ENCODE data around the gene CATSPERB. TPM values are rescaled to one million over a fixed set of nuclear protein-coding genes. Genes with fewer than 3 reads are reported as not detected.

CATSPERB gene
- total and polyA plus RNA-seq, 2 experiments from 2014 or later: 0.27 to 0.38 TPM

DNA sequence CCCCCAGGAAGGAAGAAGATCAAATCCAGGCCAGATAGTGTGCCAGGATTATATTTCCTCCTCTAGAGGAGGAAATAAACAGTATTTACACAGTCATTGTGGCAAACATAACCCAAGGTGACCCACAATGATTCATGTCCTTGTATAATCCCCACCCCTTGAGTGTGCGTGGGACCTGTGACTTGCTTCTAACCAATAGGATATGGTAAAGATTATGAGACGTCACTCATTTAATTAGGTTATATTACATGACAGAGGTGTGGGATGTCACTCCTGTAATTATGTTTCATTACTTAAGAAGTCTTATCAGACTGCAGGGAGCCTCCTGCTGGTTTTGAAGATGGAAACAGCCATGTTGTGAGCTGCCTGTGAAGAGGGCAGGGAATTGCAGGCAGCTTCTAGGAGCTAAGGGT, 12.2 kb upstream of the CATSPERB start:
- Mint-ChIP-seq H3K4me3 (no peak overlapping the region), H3K9me3 (no peaks in the 10 kb centered on the region), H3K36me3 (ENCODE audit: low read depth) (no peaks in the 10 kb centered on the region), H3K27ac (no peak overlapping the region), H3K4me1 (no peaks in the 10 kb centered on the region), H3K27me3 (ENCODE audit: insufficient read depth, low read depth, poor library complexity) (no peaks in the 10 kb centered on the region)
- ATAC-seq: no peak
- H3K4me1 ChIP-seq (ENCODE audit: insufficient read depth): no peaks in the 10 kb centered on the region
- TF ChIP-seq, protein P1, sequence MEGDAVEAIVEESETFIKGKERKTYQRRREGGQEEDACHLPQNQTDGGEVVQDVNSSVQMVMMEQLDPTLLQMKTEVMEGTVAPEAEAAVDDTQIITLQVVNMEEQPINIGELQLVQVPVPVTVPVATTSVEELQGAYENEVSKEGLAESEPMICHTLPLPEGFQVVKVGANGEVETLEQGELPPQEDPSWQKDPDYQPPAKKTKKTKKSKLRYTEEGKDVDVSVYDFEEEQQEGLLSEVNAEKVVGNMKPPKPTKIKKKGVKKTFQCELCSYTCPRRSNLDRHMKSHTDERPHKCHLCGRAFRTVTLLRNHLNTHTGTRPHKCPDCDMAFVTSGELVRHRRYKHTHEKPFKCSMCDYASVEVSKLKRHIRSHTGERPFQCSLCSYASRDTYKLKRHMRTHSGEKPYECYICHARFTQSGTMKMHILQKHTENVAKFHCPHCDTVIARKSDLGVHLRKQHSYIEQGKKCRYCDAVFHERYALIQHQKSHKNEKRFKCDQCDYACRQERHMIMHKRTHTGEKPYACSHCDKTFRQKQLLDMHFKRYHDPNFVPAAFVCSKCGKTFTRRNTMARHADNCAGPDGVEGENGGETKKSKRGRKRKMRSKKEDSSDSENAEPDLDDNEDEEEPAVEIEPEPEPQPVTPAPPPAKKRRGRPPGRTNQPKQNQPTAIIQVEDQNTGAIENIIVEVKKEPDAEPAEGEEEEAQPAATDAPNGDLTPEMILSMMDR (conservative IDR thresholded peaks at IDR 0.05; ENCODE audit: low read depth in 2 of 2): no peak
- TF ChIP-seq CREB1 (CRISPR knock-in tag; IDR thresholded peaks at IDR 0.05; ENCODE audit: low read depth) (no peak), NANOG (IDR thresholded peaks at IDR 0.05; ENCODE audit: borderline replicate concordance) (no peak), ZNF114 (CRISPR knock-in tag; IDR thresholded peaks at IDR 0.05) (no peak), EZH2 (IDR thresholded peaks at IDR 0.05; ENCODE audit: low read depth, unreplicated experiment) (no peak), POLR2AphosphoS5 (IDR thresholded peaks at IDR 0.05; ENCODE audit: low read depth) (no peak), ZNF331 (CRISPR knock-in tag; IDR thresholded peaks at IDR 0.05; ENCODE audit: low read depth) (no peak), JUNB (IDR thresholded peaks at IDR 0.05; ENCODE audit: unreplicated experiment) (no peak), STAT1 (IDR thresholded peaks at IDR 0.05; ENCODE audit: unreplicated experiment) (no peak), EZH2phosphoT487 (IDR thresholded peaks at IDR 0.05; ENCODE audit: unreplicated experiment) (no peak)
- TF ChIP-seq, protein P2, sequence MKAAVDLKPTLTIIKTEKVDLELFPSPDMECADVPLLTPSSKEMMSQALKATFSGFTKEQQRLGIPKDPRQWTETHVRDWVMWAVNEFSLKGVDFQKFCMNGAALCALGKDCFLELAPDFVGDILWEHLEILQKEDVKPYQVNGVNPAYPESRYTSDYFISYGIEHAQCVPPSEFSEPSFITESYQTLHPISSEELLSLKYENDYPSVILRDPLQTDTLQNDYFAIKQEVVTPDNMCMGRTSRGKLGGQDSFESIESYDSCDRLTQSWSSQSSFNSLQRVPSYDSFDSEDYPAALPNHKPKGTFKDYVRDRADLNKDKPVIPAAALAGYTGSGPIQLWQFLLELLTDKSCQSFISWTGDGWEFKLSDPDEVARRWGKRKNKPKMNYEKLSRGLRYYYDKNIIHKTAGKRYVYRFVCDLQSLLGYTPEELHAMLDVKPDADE (IDR thresholded peaks at IDR 0.05): no peak
- TF ChIP-seq, protein P3, sequence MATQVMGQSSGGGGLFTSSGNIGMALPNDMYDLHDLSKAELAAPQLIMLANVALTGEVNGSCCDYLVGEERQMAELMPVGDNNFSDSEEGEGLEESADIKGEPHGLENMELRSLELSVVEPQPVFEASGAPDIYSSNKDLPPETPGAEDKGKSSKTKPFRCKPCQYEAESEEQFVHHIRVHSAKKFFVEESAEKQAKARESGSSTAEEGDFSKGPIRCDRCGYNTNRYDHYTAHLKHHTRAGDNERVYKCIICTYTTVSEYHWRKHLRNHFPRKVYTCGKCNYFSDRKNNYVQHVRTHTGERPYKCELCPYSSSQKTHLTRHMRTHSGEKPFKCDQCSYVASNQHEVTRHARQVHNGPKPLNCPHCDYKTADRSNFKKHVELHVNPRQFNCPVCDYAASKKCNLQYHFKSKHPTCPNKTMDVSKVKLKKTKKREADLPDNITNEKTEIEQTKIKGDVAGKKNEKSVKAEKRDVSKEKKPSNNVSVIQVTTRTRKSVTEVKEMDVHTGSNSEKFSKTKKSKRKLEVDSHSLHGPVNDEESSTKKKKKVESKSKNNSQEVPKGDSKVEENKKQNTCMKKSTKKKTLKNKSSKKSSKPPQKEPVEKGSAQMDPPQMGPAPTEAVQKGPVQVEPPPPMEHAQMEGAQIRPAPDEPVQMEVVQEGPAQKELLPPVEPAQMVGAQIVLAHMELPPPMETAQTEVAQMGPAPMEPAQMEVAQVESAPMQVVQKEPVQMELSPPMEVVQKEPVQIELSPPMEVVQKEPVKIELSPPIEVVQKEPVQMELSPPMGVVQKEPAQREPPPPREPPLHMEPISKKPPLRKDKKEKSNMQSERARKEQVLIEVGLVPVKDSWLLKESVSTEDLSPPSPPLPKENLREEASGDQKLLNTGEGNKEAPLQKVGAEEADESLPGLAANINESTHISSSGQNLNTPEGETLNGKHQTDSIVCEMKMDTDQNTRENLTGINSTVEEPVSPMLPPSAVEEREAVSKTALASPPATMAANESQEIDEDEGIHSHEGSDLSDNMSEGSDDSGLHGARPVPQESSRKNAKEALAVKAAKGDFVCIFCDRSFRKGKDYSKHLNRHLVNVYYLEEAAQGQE (IDR thresholded peaks at IDR 0.05; ENCODE audit: unreplicated experiment): no peak
- TF ChIP-seq, protein P4, sequence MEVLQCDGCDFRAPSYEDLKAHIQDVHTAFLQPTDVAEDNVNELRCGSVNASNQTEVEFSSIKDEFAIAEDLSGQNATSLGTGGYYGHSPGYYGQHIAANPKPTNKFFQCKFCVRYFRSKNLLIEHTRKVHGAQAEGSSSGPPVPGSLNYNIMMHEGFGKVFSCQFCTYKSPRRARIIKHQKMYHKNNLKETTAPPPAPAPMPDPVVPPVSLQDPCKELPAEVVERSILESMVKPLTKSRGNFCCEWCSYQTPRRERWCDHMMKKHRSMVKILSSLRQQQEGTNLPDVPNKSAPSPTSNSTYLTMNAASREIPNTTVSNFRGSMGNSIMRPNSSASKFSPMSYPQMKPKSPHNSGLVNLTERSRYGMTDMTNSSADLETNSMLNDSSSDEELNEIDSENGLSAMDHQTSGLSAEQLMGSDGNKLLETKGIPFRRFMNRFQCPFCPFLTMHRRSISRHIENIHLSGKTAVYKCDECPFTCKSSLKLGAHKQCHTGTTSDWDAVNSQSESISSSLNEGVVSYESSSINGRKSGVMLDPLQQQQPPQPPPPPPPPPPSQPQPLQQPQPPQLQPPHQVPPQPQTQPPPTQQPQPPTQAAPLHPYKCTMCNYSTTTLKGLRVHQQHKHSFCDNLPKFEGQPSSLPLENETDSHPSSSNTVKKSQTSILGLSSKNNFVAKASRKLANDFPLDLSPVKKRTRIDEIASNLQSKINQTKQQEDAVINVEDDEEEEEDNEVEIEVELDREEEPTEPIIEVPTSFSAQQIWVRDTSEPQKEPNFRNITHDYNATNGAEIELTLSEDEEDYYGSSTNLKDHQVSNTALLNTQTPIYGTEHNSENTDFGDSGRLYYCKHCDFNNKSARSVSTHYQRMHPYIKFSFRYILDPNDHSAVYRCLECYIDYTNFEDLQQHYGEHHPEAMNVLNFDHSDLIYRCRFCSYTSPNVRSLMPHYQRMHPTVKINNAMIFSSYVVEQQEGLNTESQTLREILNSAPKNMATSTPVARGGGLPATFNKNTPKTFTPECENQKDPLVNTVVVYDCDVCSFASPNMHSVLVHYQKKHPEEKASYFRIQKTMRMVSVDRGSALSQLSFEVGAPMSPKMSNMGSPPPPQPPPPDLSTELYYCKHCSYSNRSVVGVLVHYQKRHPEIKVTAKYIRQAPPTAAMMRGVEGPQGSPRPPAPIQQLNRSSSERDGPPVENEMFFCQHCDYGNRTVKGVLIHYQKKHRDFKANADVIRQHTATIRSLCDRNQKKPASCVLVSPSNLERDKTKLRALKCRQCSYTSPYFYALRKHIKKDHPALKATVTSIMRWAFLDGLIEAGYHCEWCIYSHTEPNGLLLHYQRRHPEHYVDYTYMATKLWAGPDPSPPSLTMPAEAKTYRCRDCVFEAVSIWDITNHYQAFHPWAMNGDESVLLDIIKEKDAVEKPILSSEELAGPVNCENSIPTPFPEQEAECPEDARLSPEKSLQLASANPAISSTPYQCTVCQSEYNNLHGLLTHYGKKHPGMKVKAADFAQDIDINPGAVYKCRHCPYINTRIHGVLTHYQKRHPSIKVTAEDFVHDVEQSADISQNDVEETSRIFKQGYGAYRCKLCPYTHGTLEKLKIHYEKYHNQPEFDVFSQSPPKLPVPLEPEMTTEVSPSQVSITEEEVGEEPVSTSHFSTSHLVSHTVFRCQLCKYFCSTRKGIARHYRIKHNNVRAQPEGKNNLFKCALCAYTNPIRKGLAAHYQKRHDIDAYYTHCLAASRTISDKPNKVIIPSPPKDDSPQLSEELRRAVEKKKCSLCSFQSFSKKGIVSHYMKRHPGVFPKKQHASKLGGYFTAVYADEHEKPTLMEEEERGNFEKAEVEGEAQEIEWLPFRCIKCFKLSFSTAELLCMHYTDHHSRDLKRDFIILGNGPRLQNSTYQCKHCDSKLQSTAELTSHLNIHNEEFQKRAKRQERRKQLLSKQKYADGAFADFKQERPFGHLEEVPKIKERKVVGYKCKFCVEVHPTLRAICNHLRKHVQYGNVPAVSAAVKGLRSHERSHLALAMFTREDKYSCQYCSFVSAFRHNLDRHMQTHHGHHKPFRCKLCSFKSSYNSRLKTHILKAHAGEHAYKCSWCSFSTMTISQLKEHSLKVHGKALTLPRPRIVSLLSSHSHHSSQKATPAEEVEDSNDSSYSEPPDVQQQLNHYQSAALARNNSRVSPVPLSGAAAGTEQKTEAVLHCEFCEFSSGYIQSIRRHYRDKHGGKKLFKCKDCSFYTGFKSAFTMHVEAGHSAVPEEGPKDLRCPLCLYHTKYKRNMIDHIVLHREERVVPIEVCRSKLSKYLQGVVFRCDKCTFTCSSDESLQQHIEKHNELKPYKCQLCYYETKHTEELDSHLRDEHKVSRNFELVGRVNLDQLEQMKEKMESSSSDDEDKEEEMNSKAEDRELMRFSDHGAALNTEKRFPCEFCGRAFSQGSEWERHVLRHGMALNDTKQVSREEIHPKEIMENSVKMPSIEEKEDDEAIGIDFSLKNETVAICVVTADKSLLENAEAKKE (CRISPR knock-in tag; IDR thresholded peaks at IDR 0.05): no peak
- no peaks in the 10 kb centered on the region for H3F3A ChIP-seq (replicated peaks; ENCODE audit: low read depth)
- H3K9me2 ChIP-seq (ENCODE audit: insufficient read depth): no peaks in the 10 kb centered on the region
- H3K79me2 ChIP-seq (replicated peaks; ENCODE audit: insufficient read depth): no peaks in the 10 kb centered on the region
- no peak overlapping the region for H3K4me3 ChIP-seq
- no peak overlapping the region for H3K4me2 ChIP-seq
- no peaks in the 10 kb centered on the region for H4K20me1 ChIP-seq (replicated peaks; ENCODE audit: insufficient read depth)
- DNase-seq (ENCODE audit: low spot score): no peak
- no peaks in the 10 kb centered on the region for H3K27me3 ChIP-seq (ENCODE audit: insufficient read depth)
- no peak overlapping the region for H2AFZ ChIP-seq
- no peaks in the 10 kb centered on the region for H3K36me3 ChIP-seq (ENCODE audit: insufficient read depth)
- no peak overlapping the region for H3K27ac ChIP-seq (ENCODE audit: low read depth)

All from GM23338 (cell line).